HG02798 (cell line): ENCODE results near the gene PRR5L.
"Not testable (repeated sequence)": the region's sequence is repeated elsewhere in the genome, so short reads cannot be mapped to it uniquely, and the experiment has no call there.

Source experiments
- ATAC-seq: cut with Tn5 transposase; IDR thresholded peaks from one replicate; pipeline ENCODE4 v1.9.1; 2021; ENCODE audit warnings: mild to moderate bottlenecking; ENCODE audit not compliant: unreplicated experiment, poor library complexity

PRR5L gene

GRCh38 chr11:36317992-36318391, 21.9 kb downstream of the PRR5L start:
- no peak for ATAC-seq

GRCh38 chr11:36324956-36325355, 28.9 kb downstream of the PRR5L start:
- ATAC-seq = not testable (repeated sequence)

GRCh38 chr11:36325403-36325802, 29.3 kb downstream of the PRR5L start:
- not testable (repeated sequence) for ATAC-seq

GRCh38 chr11:36326524-36327419, 30.7 kb downstream of the PRR5L start:
- peak; percentile 66 for ATAC-seq

GRCh38 chr11:36328966-36329673, 33.0 kb downstream of the PRR5L start:
- ATAC-seq = no peak

GRCh38 chr11:36330411-36330810, 34.3 kb downstream of the PRR5L start:
- ATAC-seq = no peak

- no peak for ATAC-seq
Observed at GRCh38 chr11:36333468-36333867, 37.4 kb downstream of the PRR5L start.

GRCh38 chr11:36333897-36334296, 37.8 kb downstream of the PRR5L start:
- ATAC-seq = peak; percentile 58

- no peak for ATAC-seq
Observed at GRCh38 chr11:36339888-36340287, 43.8 kb downstream of the PRR5L start.

- no peak for ATAC-seq
Observed at GRCh38 chr11:36340897-36341296, 44.8 kb downstream of the PRR5L start.

- ATAC-seq = no peak
Observed at GRCh38 chr11:36341915-36342314, 45.8 kb downstream of the PRR5L start.

GRCh38 chr11:36342327-36342726, 46.2 kb downstream of the PRR5L start:
- no peak for ATAC-seq

GRCh38 chr11:36343436-36343835, 47.3 kb downstream of the PRR5L start:
- no peak for ATAC-seq

GRCh38 chr11:36345084-36345511, 49.0 kb downstream of the PRR5L start:
- ATAC-seq = no peak

GRCh38 chr11:36345535-36346141, 49.5 kb downstream of the PRR5L start:
- ATAC-seq = no peak

- no peak for ATAC-seq
Observed at GRCh38 chr11:36346562-36347383, 50.7 kb downstream of the PRR5L start.

GRCh38 chr11:36347384-36347906, 51.4 kb downstream of the PRR5L start:
- no peak for ATAC-seq

GRCh38 chr11:36349351-36350136, 53.5 kb downstream of the PRR5L start:
- ATAC-seq = no peak

GRCh38 chr11:36350137-36350513, 54.0 kb downstream of the PRR5L start:
- no peak for ATAC-seq
